ENCODE measurements around the gene PARD3B. TPM values are rescaled to one million over a fixed set of nuclear protein-coding genes. Genes with fewer than 3 reads are reported as not detected.

PARD3B gene
- total and polyA plus RNA-seq, 2 donors from 2014 or later = 5.3 to 29.6 TPM

GRCh38 chr2:204722207-204722606, 176.9 kb downstream of the PARD3B start:
- H3K27me3 ChIP-seq (ENCODE audit: control insufficient read depth, insufficient read depth, low read length) = no peaks in the 10 kb centered on the region
- no peaks in the 10 kb centered on the region for H3K4me1 ChIP-seq (ENCODE audit: control insufficient read depth in 2 of 3, insufficient read depth in 2 of 3, low read depth in 1 of 3, low read length in 3 of 3)
- no peaks in the 10 kb centered on the region for H3K36me3 ChIP-seq (ENCODE audit: control insufficient read depth in 2 of 3, insufficient read depth in 3 of 3, low read length in 3 of 3)
- no peak for DNase-seq
- intact Hi-C loops (cut with DNase I) = no loop called here
- no peaks in the 10 kb centered on the region for H3K9me3 ChIP-seq (ENCODE audit: control insufficient read depth in 2 of 3, insufficient read depth in 1 of 3, low read length in 3 of 3)
- no peak for TF ChIP-seq CTCF (IDR thresholded peaks at IDR 0.05; ENCODE audit: borderline replicate concordance, extremely low read depth, insufficient read depth)
- no peak overlapping the region for H3K4me3 ChIP-seq (ENCODE audit: low read length in 3 of 3)
- no peak overlapping the region for H3K27ac ChIP-seq (ENCODE audit: low read depth in 2 of 2, low read length in 2 of 2)
- FAIRE-seq = no peak
- no peak overlapping the region for H3K9ac ChIP-seq (ENCODE audit: low read length in 3 of 3)

GRCh38 chr2:204722691-204723090, 177.4 kb downstream of the PARD3B start:
- H3K27ac ChIP-seq (ENCODE audit: low read depth in 2 of 2, low read length in 2 of 2) = no peak overlapping the region
- no peaks in the 10 kb centered on the region for H3K27me3 ChIP-seq (ENCODE audit: control insufficient read depth, insufficient read depth, low read length)
- FAIRE-seq (no peak), DNase-seq (no peak)
- H3K9me3 ChIP-seq (ENCODE audit: control insufficient read depth in 2 of 3, insufficient read depth in 1 of 3, low read length in 3 of 3) = no peaks in the 10 kb centered on the region
- no peak for TF ChIP-seq CTCF (IDR thresholded peaks at IDR 0.05; ENCODE audit: borderline replicate concordance, extremely low read depth, insufficient read depth)
- intact Hi-C loops (cut with DNase I) = no loop called here
- H3K4me3 ChIP-seq (ENCODE audit: low read length in 3 of 3) = no peak overlapping the region
- H3K4me1 ChIP-seq (ENCODE audit: control insufficient read depth in 2 of 3, insufficient read depth in 2 of 3, low read depth in 1 of 3, low read length in 3 of 3) = no peaks in the 10 kb centered on the region
- H3K36me3 ChIP-seq (ENCODE audit: control insufficient read depth in 2 of 3, insufficient read depth in 3 of 3, low read length in 3 of 3) = no peaks in the 10 kb centered on the region
- no peak overlapping the region for H3K9ac ChIP-seq (ENCODE audit: low read length in 3 of 3)

- intact Hi-C loops (cut with DNase I) = no loop called here
- Histone ChIP-seq H3K4me3 (ENCODE audit: low read length in 3 of 3) (no peak overlapping the region), H3K9ac (ENCODE audit: low read length in 3 of 3) (no peak overlapping the region), H3K36me3 (ENCODE audit: control insufficient read depth in 2 of 3, insufficient read depth in 3 of 3, low read length in 3 of 3) (no peaks in the 10 kb centered on the region), H3K9me3 (ENCODE audit: control insufficient read depth in 2 of 3, insufficient read depth in 1 of 3, low read length in 3 of 3) (no peaks in the 10 kb centered on the region), H3K27ac (ENCODE audit: low read depth in 2 of 2, low read length in 2 of 2) (no peak overlapping the region), H3K4me1 (ENCODE audit: control insufficient read depth in 2 of 3, insufficient read depth in 2 of 3, low read depth in 1 of 3, low read length in 3 of 3) (no peaks in the 10 kb centered on the region), H3K27me3 (ENCODE audit: control insufficient read depth, insufficient read depth, low read length) (no peaks in the 10 kb centered on the region)
- DNase-seq = no peak
- no peak for FAIRE-seq
- TF ChIP-seq CTCF (IDR thresholded peaks at IDR 0.05; ENCODE audit: borderline replicate concordance, extremely low read depth, insufficient read depth) = no peak
These were observed 180.6 kb downstream of the PARD3B start for GRCh38 chr2:204725693-204726360.

GRCh38 chr2:204726831-204727230, 181.6 kb downstream of the PARD3B start:
- intact Hi-C loops (cut with DNase I) = no loop called here
- Histone ChIP-seq H3K4me3 (ENCODE audit: low read length in 3 of 3) (no peak overlapping the region), H3K36me3 (ENCODE audit: control insufficient read depth in 2 of 3, insufficient read depth in 3 of 3, low read length in 3 of 3) (no peaks in the 10 kb centered on the region), H3K9ac (ENCODE audit: low read length in 3 of 3) (no peak overlapping the region), H3K27ac (ENCODE audit: low read depth in 2 of 2, low read length in 2 of 2) (no peak overlapping the region), H3K9me3 (ENCODE audit: control insufficient read depth in 2 of 3, insufficient read depth in 1 of 3, low read length in 3 of 3) (no peaks in the 10 kb centered on the region), H3K27me3 (ENCODE audit: control insufficient read depth, insufficient read depth, low read length) (no peaks in the 10 kb centered on the region), H3K4me1 (ENCODE audit: control insufficient read depth in 2 of 3, insufficient read depth in 2 of 3, low read depth in 1 of 3, low read length in 3 of 3) (no peaks in the 10 kb centered on the region)
- no peak for TF ChIP-seq CTCF (IDR thresholded peaks at IDR 0.05; ENCODE audit: borderline replicate concordance, extremely low read depth, insufficient read depth)
- no peak for FAIRE-seq
- no peak for DNase-seq
